Epithelial cell of esophagus (primary cell): ENCODE results near the gene CLEC11A.
"Not testable (repeated sequence)": the region's sequence is repeated elsewhere in the genome, so short reads cannot be mapped to it uniquely, and the experiment has no call there.

Experiments
- DNase-seq: peaks from one replicate; pipeline ENCODE4 v3.0.0; 2010; ENCODE audit warnings: low read depth
- H3K4me3 ChIP-seq: 2 replicates; pipeline ENCODE4 v1.5.1; 2011; ENCODE audit warnings: mild to moderate bottlenecking, low read length, control low read depth
- TF ChIP-seq, protein P1 (sequence below): IDR thresholded peaks from 2 replicates; pipeline ENCODE4 v1.5.1; 2011; ENCODE audit warnings: low read depth, mild to moderate bottlenecking, low read length, control low read depth, inconsistent platforms; ENCODE audit not compliant: insufficient read depth; ENCODE audit errors: missing control alignments

The CLEC11A gene

DNA sequence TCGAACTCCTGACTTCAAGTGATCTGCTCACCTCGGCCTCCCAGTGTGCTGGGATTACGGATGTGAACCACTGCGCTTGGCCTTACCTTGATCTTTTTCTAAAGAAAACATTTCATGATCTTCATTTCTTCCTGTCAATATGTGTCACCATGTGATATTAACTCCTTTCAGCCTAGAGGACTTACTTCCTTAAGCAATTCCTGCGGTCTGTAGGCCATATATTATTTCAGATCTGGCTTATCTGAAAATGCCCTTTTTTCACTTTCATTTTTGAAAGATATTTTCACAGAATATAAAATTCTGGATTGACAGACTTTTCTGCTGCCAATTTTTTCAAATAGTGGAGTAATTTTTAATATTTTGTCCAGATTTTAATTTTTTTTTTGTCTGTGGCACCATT lies 45.1 kb downstream of the CLEC11A start:
- DNase-seq, result no peak
- TF ChIP-seq, protein P1, sequence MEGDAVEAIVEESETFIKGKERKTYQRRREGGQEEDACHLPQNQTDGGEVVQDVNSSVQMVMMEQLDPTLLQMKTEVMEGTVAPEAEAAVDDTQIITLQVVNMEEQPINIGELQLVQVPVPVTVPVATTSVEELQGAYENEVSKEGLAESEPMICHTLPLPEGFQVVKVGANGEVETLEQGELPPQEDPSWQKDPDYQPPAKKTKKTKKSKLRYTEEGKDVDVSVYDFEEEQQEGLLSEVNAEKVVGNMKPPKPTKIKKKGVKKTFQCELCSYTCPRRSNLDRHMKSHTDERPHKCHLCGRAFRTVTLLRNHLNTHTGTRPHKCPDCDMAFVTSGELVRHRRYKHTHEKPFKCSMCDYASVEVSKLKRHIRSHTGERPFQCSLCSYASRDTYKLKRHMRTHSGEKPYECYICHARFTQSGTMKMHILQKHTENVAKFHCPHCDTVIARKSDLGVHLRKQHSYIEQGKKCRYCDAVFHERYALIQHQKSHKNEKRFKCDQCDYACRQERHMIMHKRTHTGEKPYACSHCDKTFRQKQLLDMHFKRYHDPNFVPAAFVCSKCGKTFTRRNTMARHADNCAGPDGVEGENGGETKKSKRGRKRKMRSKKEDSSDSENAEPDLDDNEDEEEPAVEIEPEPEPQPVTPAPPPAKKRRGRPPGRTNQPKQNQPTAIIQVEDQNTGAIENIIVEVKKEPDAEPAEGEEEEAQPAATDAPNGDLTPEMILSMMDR, result no peak
- H3K4me3 ChIP-seq, result no peak overlapping the region

DNA sequence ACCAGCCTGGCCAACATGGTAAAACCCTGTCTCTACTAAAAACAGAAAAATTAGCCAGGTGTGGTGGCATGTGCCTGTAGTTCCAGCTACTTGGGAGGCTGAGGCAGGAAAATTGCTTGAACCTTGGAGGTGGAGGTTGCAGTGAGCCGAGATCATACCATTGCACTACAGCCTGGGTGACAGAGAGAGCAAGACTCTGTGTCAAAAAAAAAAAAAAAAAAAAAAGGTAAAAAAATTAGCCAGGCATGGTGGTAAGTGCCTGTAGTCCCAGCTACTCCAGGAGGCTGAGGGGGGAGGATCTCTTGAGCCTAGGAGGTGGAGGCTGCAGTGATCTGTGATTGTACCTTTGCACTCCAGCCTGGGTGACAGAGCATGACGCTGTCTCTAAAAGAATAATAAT lies 47.0 kb downstream of the CLEC11A start, which contains the start of gene GPR32:
GPR32 (plus strand) TSS at position 301 of the 400 bp plus-strand sequence. CDS start 137 bp downstream, outside the sequence.
- not testable (repeated sequence) for DNase-seq, H3K4me3 ChIP-seq

DNA sequence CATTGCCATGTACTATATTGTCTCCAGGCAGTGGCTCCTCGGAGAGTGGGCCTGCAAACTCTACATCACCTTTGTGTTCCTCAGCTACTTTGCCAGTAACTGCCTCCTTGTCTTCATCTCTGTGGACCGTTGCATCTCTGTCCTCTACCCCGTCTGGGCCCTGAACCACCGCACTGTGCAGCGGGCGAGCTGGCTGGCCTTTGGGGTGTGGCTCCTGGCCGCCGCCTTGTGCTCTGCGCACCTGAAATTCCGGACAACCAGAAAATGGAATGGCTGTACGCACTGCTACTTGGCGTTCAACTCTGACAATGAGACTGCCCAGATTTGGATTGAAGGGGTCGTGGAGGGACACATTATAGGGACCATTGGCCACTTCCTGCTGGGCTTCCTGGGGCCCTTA lies 47.7 kb downstream of the CLEC11A start:
- TF ChIP-seq, protein P1, result no peak
- no peak overlapping the region for H3K4me3 ChIP-seq
- no peak for DNase-seq

DNA sequence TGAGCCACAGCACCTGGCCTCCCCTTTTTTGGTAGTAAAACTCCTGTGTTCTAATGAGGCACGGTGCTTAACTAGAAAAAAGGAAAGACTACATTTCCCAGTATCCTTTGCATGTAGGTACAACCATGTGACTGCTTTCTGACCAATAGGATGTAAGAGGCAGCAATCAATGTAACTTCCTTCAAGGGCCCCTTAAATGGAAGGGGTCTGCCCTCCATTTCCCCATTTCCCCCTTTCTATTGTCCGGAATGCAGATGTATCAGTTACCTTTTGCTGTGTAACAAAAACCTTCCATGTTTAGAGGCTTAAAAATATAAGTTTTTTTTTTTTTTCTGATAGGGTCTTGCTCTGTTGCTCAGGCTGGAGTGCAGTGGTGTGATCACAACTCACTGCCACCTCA lies 49.3 kb downstream of the CLEC11A start:
- TF ChIP-seq, protein P1, result no peak
- no peak overlapping the region for H3K4me3 ChIP-seq
- DNase-seq, result no peak

DNA sequence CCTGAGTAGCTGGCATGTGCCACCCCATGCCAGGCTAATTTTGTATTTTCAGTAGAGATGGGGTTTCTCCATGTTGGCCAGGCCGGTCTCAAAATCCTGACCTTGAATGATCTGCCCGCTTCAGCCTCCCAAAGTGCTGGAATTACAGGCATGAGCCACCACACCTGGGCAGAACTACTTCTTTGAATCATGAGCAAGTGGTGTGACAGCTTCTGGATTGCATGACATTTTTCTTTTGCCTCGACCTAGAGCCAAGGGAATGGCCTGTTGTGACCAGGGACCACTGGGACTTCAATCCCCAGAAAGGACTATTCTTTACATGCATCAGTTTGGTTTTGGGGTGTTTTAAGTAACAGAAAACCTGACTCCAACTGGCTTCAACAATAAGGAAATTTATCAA lies 49.7 kb downstream of the CLEC11A start:
- not testable (repeated sequence) for H3K4me3 ChIP-seq, DNase-seq

DNA sequence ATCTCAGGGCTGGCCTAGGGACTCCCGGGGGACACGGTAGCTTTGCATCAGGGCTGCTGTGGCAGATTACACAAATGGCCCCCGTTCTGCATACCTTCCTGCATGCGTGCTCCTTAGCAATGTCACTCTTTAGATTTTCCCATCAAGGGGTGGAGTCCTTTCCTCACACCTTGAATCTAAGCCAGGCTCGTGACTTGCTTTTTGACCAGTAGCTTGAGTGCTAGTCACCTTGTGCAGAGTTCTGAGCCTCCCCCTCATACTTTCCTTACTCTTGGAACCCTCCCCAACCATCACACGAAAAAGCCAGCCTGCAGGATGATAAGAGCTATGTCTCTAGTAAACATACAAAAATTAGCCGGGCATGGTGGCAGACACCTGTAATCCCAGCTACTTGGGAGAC lies 50.3 kb downstream of the CLEC11A start:
- H3K4me3 ChIP-seq, DNase-seq: not testable (repeated sequence)
